HG03558 (cell line): ENCODE data around the gene RTP1.
"Not testable (repeated sequence)": the region's sequence is repeated elsewhere in the genome, so short reads cannot be mapped to it uniquely, and the experiment has no call there.

Experiments used
- ATAC-seq: cut with Tn5 transposase; IDR thresholded peaks from one replicate; pipeline ENCODE4 v1.9.1; 2021; ENCODE audit warnings: moderate number of reproducible peaks; ENCODE audit not compliant: unreplicated experiment; ENCODE audit errors: extremely low read depth

The RTP1 gene

GRCh38 chr3:187196573-187197334, 532 bp upstream of the RTP1 start:
- no peak for ATAC-seq

GRCh38 chr3:187198490-187198889, 1.2 kb downstream of the RTP1 start:
- no peak for ATAC-seq

- not testable (repeated sequence) for ATAC-seq
Measured at GRCh38 chr3:187199463-187200050, 2.3 kb downstream of the RTP1 start.

- ATAC-seq: no peak
Measured at GRCh38 chr3:187205683-187206082, 8.4 kb downstream of the RTP1 start.

- ATAC-seq: no peak
Measured at GRCh38 chr3:187207062-187207461, 9.8 kb downstream of the RTP1 start.

- no peak for ATAC-seq
Measured at GRCh38 chr3:187207624-187208023, 10.3 kb downstream of the RTP1 start.

- no peak for ATAC-seq
Measured at GRCh38 chr3:187208159-187208558, 10.9 kb downstream of the RTP1 start.

- no peak for ATAC-seq
Measured at GRCh38 chr3:187209491-187209890, 12.2 kb downstream of the RTP1 start.

- no peak for ATAC-seq
Measured at GRCh38 chr3:187210091-187210490, 12.8 kb downstream of the RTP1 start.

GRCh38 chr3:187210545-187211327, 13.4 kb downstream of the RTP1 start:
- ATAC-seq: peak; percentile 92

- no peak for ATAC-seq
Measured at GRCh38 chr3:187211532-187212195, 14.4 kb downstream of the RTP1 start.

GRCh38 chr3:187212196-187212545, 14.9 kb downstream of the RTP1 start:
- ATAC-seq: no peak

GRCh38 chr3:187212705-187213104, 15.4 kb downstream of the RTP1 start:
- no peak for ATAC-seq

GRCh38 chr3:187213616-187214015, 16.3 kb downstream of the RTP1 start:
- ATAC-seq: no peak

- ATAC-seq: no peak
Measured at GRCh38 chr3:187215460-187215859, 18.2 kb downstream of the RTP1 start.

GRCh38 chr3:187222801-187223200, 25.5 kb downstream of the RTP1 start:
- no peak for ATAC-seq

GRCh38 chr3:187223799-187224198, 26.5 kb downstream of the RTP1 start:
- no peak for ATAC-seq

GRCh38 chr3:187227658-187228258, 30.5 kb downstream of the RTP1 start:
- no peak for ATAC-seq

- ATAC-seq: no peak
Measured at GRCh38 chr3:187228740-187229139, 31.5 kb downstream of the RTP1 start.

- no peak for ATAC-seq
Measured at GRCh38 chr3:187230011-187230410, 32.7 kb downstream of the RTP1 start.
